ENCODE results near the gene REXO5. TPM values are rescaled to one million over a fixed set of nuclear protein-coding genes. Genes with fewer than 3 reads are reported as not detected.

Gene REXO5
- total and polyA plus RNA-seq, 9 of the 15 experiments (the other 6 are each of a cell fraction or from before 2014, with no cell fraction given) = 10.5 to 45.1 (median 25.4) TPM

- in situ Hi-C loops (cut with MboI) = no loop called here
- Histone ChIP-seq H4K20me1 (replicated peaks; ENCODE audit: control insufficient read depth, insufficient read depth, low read length) (no peaks in the 10 kb centered on the region), H3K36me3 (ENCODE audit: control insufficient read depth, insufficient read depth, low read length) (peaks cover 63% of the 10 kb centered on the region), H3K9me3 (replicated peaks; ENCODE audit: control insufficient read depth, insufficient read depth, low read depth, low read length) (no peaks in the 10 kb centered on the region), H3K4me2 (ENCODE audit: insufficient read depth, low read length) (no peak overlapping the region), H3K79me2 (ENCODE audit: control insufficient read depth, insufficient read depth, low read length) (no peaks in the 10 kb centered on the region), H3K4me1 (replicated peaks in 1 of 2; ENCODE audit: control insufficient read depth in 2 of 2, insufficient read depth in 2 of 2, low read length in 2 of 2) (peaks cover 0 to 2% of the 10 kb centered on the region in 2 experiments; a peak in 1 of 5 replicates), H3K27me3 (ENCODE audit: control insufficient read depth in 2 of 2, insufficient read depth in 2 of 2, low read length in 2 of 2) (no peaks in the 10 kb centered on the region), H3K9ac (ENCODE audit: insufficient read depth in 1 of 2, low read depth in 2 of 2, low read length in 2 of 2) (no peak overlapping the region), H3K4me3 (no peak overlapping the region), H2AFZ (ENCODE audit: low read depth, low read length) (no peak overlapping the region), H3K27ac (ENCODE audit: extremely low read depth, low read depth, low read length) (no peak overlapping the region), H3K9me1 (ENCODE audit: control insufficient read depth, insufficient read depth, low read length) (no peaks in the 10 kb centered on the region)
- FAIRE-seq (no peak), ATAC-seq (no peak), DNase-seq (ENCODE audit: extremely low read depth in 1 of 4, low spot score in 3 of 4) (no peak)
- ChIA-PET CTCF (ENCODE audit: low intra/inter-chr PET ratio) (no interaction called here), POLR2A (interaction anchor here (0.6 to 1.1 kb wide), 4 partner anchors 11 to 307 kb away, joined by 3 read pairs; no protein-coding TSS in a partner anchor)
- no TSS peak for BruUV-seq (replicated peaks)
- intact Hi-C loops (cut with micrococcal nuclease) = no loop called here
- TF ChIP-seq, protein P1, sequence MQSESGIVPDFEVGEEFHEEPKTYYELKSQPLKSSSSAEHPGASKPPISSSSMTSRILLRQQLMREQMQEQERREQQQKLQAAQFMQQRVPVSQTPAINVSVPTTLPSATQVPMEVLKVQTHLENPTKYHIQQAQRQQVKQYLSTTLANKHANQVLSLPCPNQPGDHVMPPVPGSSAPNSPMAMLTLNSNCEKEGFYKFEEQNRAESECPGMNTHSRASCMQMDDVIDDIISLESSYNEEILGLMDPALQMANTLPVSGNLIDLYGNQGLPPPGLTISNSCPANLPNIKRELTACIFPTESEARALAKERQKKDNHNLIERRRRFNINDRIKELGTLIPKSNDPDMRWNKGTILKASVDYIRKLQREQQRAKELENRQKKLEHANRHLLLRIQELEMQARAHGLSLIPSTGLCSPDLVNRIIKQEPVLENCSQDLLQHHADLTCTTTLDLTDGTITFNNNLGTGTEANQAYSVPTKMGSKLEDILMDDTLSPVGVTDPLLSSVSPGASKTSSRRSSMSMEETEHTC (IDR thresholded peaks at IDR 0.05) = no peak
- WGBS (ENCODE audit: insufficient coverage, low coverage, missing lambda C conversion rate) = 14% methylated on average over 1 of the region's 1 CpG
Observed at GRCh38 chr16:20781697-20782096, 24.6 kb upstream of the REXO5 start.

GRCh38 chr16:20782470-20782869 lies 23.9 kb upstream of the REXO5 start:
- CTCF ChIA-PET (ENCODE audit: low intra/inter-chr PET ratio) = no interaction called here

More at GRCh38 chr16:20782470-20782869, 23.9 kb upstream of the REXO5 start:
- no peak for ATAC-seq
- TF ChIP-seq ZNF507 (tag; conservative IDR thresholded peaks at IDR 0.05) = no peak
- 0 out of 2 replicates have a peak, but pooled peaks have one; percentile 8 for TF ChIP-seq ZFX (CRISPR knock-in tag; IDR thresholded peaks at IDR 0.05)
- DNase-seq (ENCODE audit: extremely low read depth in 1 of 4, low spot score in 3 of 4) = no peak
- POLR2A ChIA-PET = interaction anchor here (1.0 to 1.3 kb wide), 3 partner anchors 9 to 22 kb away, joined by 3 to 5 read pairs (median 3); no protein-coding TSS in a partner anchor
- no TSS peak for BruUV-seq (replicated peaks)
- no peak overlapping the region for H3K4me3 ChIP-seq
- in situ Hi-C loops (cut with MboI) = no loop called here
- no peaks in the 10 kb centered on the region for H3K27me3 ChIP-seq (ENCODE audit: control insufficient read depth in 2 of 2, insufficient read depth in 2 of 2, low read length in 2 of 2)
- H3K9me3 ChIP-seq (replicated peaks; ENCODE audit: control insufficient read depth, insufficient read depth, low read depth, low read length) = no peaks in the 10 kb centered on the region
- no peaks in the 10 kb centered on the region for H4K20me1 ChIP-seq (replicated peaks; ENCODE audit: control insufficient read depth, insufficient read depth, low read length)
- no peaks in the 10 kb centered on the region for H3K4me1 ChIP-seq (replicated peaks in 1 of 2; ENCODE audit: control insufficient read depth in 2 of 2, insufficient read depth in 2 of 2, low read length in 2 of 2)
- no peaks in the 10 kb centered on the region for H3K79me2 ChIP-seq (ENCODE audit: control insufficient read depth, insufficient read depth, low read length)
- H3K9ac ChIP-seq (ENCODE audit: insufficient read depth in 1 of 2, low read depth in 2 of 2, low read length in 2 of 2) = no peak overlapping the region
- no peak overlapping the region for H2AFZ ChIP-seq (ENCODE audit: low read depth, low read length)
- FAIRE-seq = no peak
- H3K4me2 ChIP-seq (ENCODE audit: insufficient read depth, low read length) = no peak overlapping the region
- intact Hi-C loops (cut with micrococcal nuclease) = no loop called here
- no peaks in the 10 kb centered on the region for H3K9me1 ChIP-seq (ENCODE audit: control insufficient read depth, insufficient read depth, low read length)
- peaks cover 58% of the 10 kb centered on the region for H3K36me3 ChIP-seq (ENCODE audit: control insufficient read depth, insufficient read depth, low read length)
- WGBS (ENCODE audit: insufficient coverage, low coverage, missing lambda C conversion rate) = 51% methylated on average over 2 of the region's 2 CpGs
- H3K27ac ChIP-seq (ENCODE audit: extremely low read depth, low read depth, low read length) = no peak overlapping the region
